H1 (cell line): ENCODE measurements around the gene CFL2. TPM values are rescaled to one million over a fixed set of nuclear protein-coding genes. Genes with fewer than 3 reads are reported as not detected.

Experiments
- CTCF ChIA-PET: fragments of 300-600 bp; sonication (Branson Sonifier 250); formaldehyde crosslinking; loops from one replicate; lab custom pipeline; 2021; ENCODE audit not compliant: partially characterized antibody; lab: Charles Lee
- POLR2A ChIA-PET: fragments of 300-600 bp; sonication (Branson Sonifier 250); formaldehyde crosslinking; loops from one replicate; lab custom pipeline; 2021; ENCODE audit warnings: inconsistent platforms; ENCODE audit not compliant: partially characterized antibody; lab: Charles Lee
- DNase-seq, 2 experiments: peaks; one replicate each; pipeline versions ENCODE4 v3.0.0 to v3.0.0-alpha.2; 2010 to 2022; ENCODE audit warnings: low spot score in 2 of 2, low read depth in 1 of 2, mixed read lengths in 1 of 2
- FAIRE-seq: peaks from 2 replicates; lab custom pipeline; 2011; peaks lifted over from hg19 to GRCh38; lab: Jason Lieb, UNC
- H2AFZ ChIP-seq: 2 replicates; pipeline ENCODE4 v1.8.1; 2012; ENCODE audit warnings: low read length, inconsistent platforms
- H2AK5ac ChIP-seq: 2 replicates; pipeline ENCODE4 v1.6.1; 2013; ENCODE audit warnings: low read depth, low read length
- H2BK120ac ChIP-seq: replicated peaks from 2 replicates; pipeline ENCODE3; 2013; ENCODE audit warnings: low read depth, low read length, inconsistent platforms
- H2BK12ac ChIP-seq: 2 replicates; pipeline ENCODE4 v1.6.1; 2013; ENCODE audit warnings: low read depth, low read length
- H2BK15ac ChIP-seq: 2 replicates; pipeline ENCODE4 v1.6.1; 2013; ENCODE audit warnings: low read length
- H2BK20ac ChIP-seq: 2 replicates; pipeline ENCODE4 v1.6.1; 2013; ENCODE audit warnings: low read length
- H2BK5ac ChIP-seq: 2 replicates; pipeline ENCODE4 v1.6.1; 2013; ENCODE audit warnings: low read depth, low read length
- H3K14ac ChIP-seq: 2 replicates; pipeline ENCODE4 v1.6.1; 2013; ENCODE audit warnings: inconsistent platforms; ENCODE audit not compliant: insufficient read length
- H3K18ac ChIP-seq: 2 replicates; pipeline ENCODE4 v1.6.1; 2013; ENCODE audit warnings: low read length; ENCODE audit errors: extremely low read depth
- H3K23ac ChIP-seq: 2 replicates; pipeline ENCODE4 v1.6.1; 2013; ENCODE audit warnings: inconsistent platforms; ENCODE audit not compliant: insufficient read length
- H3K23me2 ChIP-seq: 2 replicates; pipeline ENCODE4 v1.6.1; 2013; ENCODE audit warnings: low read depth, low read length
- H3K27ac ChIP-seq: 2 replicates; pipeline ENCODE4 v1.6.1; 2011; ENCODE audit warnings: low read depth, low read length, inconsistent platforms
- H3K27me3 ChIP-seq, 4 experiments: replicated peaks in 1 of 4; 1 replicate in 1 of 4; 2 replicates in 3 of 4; pipeline versions ENCODE4 v1.6.1 to v1.8.1; 2011 to 2013; ENCODE audit warnings: low read length in 3 of 4, mild to moderate bottlenecking in 3 of 4, inconsistent platforms in 2 of 4, mixed read lengths in 2 of 4, moderate library complexity in 1 of 4; ENCODE audit not compliant: control insufficient read depth in 3 of 4, insufficient read depth in 3 of 4; ENCODE audit errors: extremely low read depth in 1 of 4
- H3K36me3 ChIP-seq, 4 experiments: 2 replicates each; pipeline versions ENCODE4 v1.6.1 to v1.8.1; 2011 to 2013; ENCODE audit warnings: mild to moderate bottlenecking in 4 of 4, low read length in 3 of 4, moderate library complexity in 2 of 4, control low read depth in 1 of 4, inconsistent platforms in 1 of 4; ENCODE audit not compliant: insufficient read depth in 4 of 4, control insufficient read depth in 2 of 4
- H3K4ac ChIP-seq: replicated peaks from 2 replicates; pipeline ENCODE3; 2013; ENCODE audit warnings: low read length, low read depth, mixed read lengths, inconsistent platforms; ENCODE audit not compliant: insufficient read length
- H3K4me1 ChIP-seq, 4 experiments: replicated peaks in 1 of 4; 1 replicate in 1 of 4; 2 replicates in 3 of 4; pipeline versions ENCODE4 v1.6.1 to v1.8.1; 2011 to 2013; ENCODE audit warnings: low read length in 3 of 4, inconsistent platforms in 2 of 4, mixed read lengths in 1 of 4; ENCODE audit not compliant: insufficient read depth in 4 of 4, control insufficient read depth in 3 of 4
- H3K4me2 ChIP-seq, 2 experiments: 2 replicates each; pipeline versions ENCODE4 v1.6.1 to v1.8.1; 2011 to 2013; ENCODE audit warnings: low read depth in 2 of 2, low read length in 2 of 2, control low read depth in 1 of 2, inconsistent platforms in 1 of 2, mild to moderate bottlenecking in 1 of 2; ENCODE audit not compliant: insufficient read depth in 1 of 2
- H3K4me3 ChIP-seq, 4 experiments: fragments of 200-600, 300-600 bp in 1 of 4; sonication (generic), shearing (Covaris generic), sonication (Bioruptor Twin) in 1 of 4; 2 replicates each; pipeline versions ENCODE4 v1.5.1 to v1.8.1; 2011 to 2016; ENCODE audit warnings: low read length in 4 of 4, low read depth in 3 of 4, control low read depth in 2 of 4, inconsistent platforms in 2 of 4, mild to moderate bottlenecking in 2 of 4, mixed read lengths in 1 of 4, moderate library complexity in 1 of 4; ENCODE audit not compliant: insufficient read depth in 2 of 4; ENCODE audit errors: extremely low read depth in 1 of 4
- H3K56ac ChIP-seq: replicated peaks from 2 replicates; pipeline ENCODE3; 2013; ENCODE audit warnings: low read depth, mild to moderate bottlenecking, mixed read lengths, low read length, inconsistent platforms; ENCODE audit not compliant: insufficient read length
- H3K79me1 ChIP-seq: 2 replicates; pipeline ENCODE4 v1.6.1; 2013; ENCODE audit warnings: low read depth, low read length, control low read depth
- H3K79me2 ChIP-seq, 2 experiments: 2 replicates each; pipeline versions ENCODE4 v1.6.1 to v1.8.1; 2012 to 2013; ENCODE audit warnings: low read length in 2 of 2, mild to moderate bottlenecking in 2 of 2, inconsistent platforms in 1 of 2; ENCODE audit not compliant: insufficient read depth in 2 of 2, control insufficient read depth in 1 of 2
- H3K9ac ChIP-seq, 4 experiments: replicated peaks in 1 of 4; 1 replicate in 1 of 4; 2 replicates in 3 of 4; pipeline versions ENCODE4 v1.6.1 to v1.8.1; 2011 to 2013; ENCODE audit warnings: low read depth in 3 of 4, low read length in 3 of 4, control low read depth in 2 of 4, mild to moderate bottlenecking in 2 of 4, moderate library complexity in 2 of 4, inconsistent platforms in 1 of 4; ENCODE audit errors: extremely low read depth in 1 of 4
- H3K9me3 ChIP-seq, 2 experiments: 2 replicates each; pipeline versions ENCODE4 v1.6.1 to v1.8.1; 2012 to 2013; ENCODE audit warnings: mild to moderate bottlenecking in 2 of 2, moderate library complexity in 2 of 2, control low read depth in 1 of 2, inconsistent platforms in 1 of 2, low read depth in 1 of 2, low read length in 1 of 2, mixed read lengths in 1 of 2; ENCODE audit not compliant: insufficient read depth in 2 of 2
- H4K20me1 ChIP-seq, 2 experiments: replicated peaks in 1 of 2; 2 replicates each; pipeline versions ENCODE3 to v1.8.1; 2011 to 2013; ENCODE audit warnings: inconsistent platforms in 2 of 2, low read length in 2 of 2, mild to moderate bottlenecking in 1 of 2; ENCODE audit not compliant: insufficient read depth in 2 of 2, control insufficient read depth in 1 of 2
- H4K5ac ChIP-seq: 2 replicates; pipeline ENCODE4 v1.6.1; 2013; ENCODE audit warnings: low read length, low read depth, mixed read lengths, inconsistent platforms; ENCODE audit not compliant: insufficient read length
- H4K8ac ChIP-seq: 2 replicates; pipeline ENCODE4 v1.8.0; 2013; ENCODE audit warnings: mild to moderate bottlenecking, moderate library complexity, low read length, inconsistent platforms; ENCODE audit not compliant: insufficient read depth; ENCODE audit errors: extremely low read depth
- H4K91ac ChIP-seq: replicated peaks from 2 replicates; pipeline ENCODE3; 2013; ENCODE audit warnings: low read length, mixed read lengths, inconsistent platforms; ENCODE audit not compliant: insufficient read length
- ASH2L ChIP-seq: fragments of 200-600, 300-600 bp; sonication (generic); IDR thresholded peaks from one replicate; pipeline ENCODE4 v1.7.1; 2017; ENCODE audit warnings: low read length
- RFX5 ChIP-seq: IDR thresholded peaks from 2 replicates; pipeline ENCODE4 v1.6.1; 2011; ENCODE audit warnings: low read depth, low read length, improper control_type of control experiment, borderline replicate concordance
- SP2 ChIP-seq: IDR thresholded peaks from 2 replicates; pipeline ENCODE4 v1.6.1; 2012; ENCODE audit warnings: mild to moderate bottlenecking, low read length, inconsistent platforms
- SUZ12 ChIP-seq: fragments of 200-600 bp; sonication (generic); IDR thresholded peaks from 2 replicates; pipeline ENCODE4 v1.6.1; 2012; ENCODE audit warnings: mild to moderate bottlenecking, inconsistent platforms, low read length, moderate library complexity, mixed read lengths
- WGBS, 2 experiments: shearing (Covaris generic) in 1 of 2; methylation state at CpG; one replicate each; pipeline versions ENCODE4 v1.1.6 to v1.1.7; 2013 to 2015; ENCODE audit warnings: low lambda C conversion rate in 2 of 2, mixed read lengths in 2 of 2, inconsistent platforms in 1 of 2, low coverage in 1 of 2, missing lambda C conversion rate in 1 of 2; ENCODE audit not compliant: insufficient replicate concordance in 2 of 2, insufficient coverage in 1 of 2, insufficient read length in 1 of 2; ENCODE audit errors: extremely low coverage in 1 of 2, missing lambda C conversion rate in 1 of 2; 5-methylcytosine and 5-hydroxymethylcytosine counted together
- polyA plus RNA-seq, 7 experiments: library from polyadenylated mRNA; depleted of rRNA in 3 of 7; stranded (reverse) in 5 of 7; unstranded in 2 of 7; fragments of >200 nt in 5 of 7; fragments of 200-250 nt in 2 of 7; gene quantifications; 1 replicate in 5 of 7; 2 replicates in 1 of 7; 4 replicates in 1 of 7; pipeline versions ENCODE4 v1.2.1 to v1.2.3, GENCODE V29; 2011 to 2013; ENCODE audit warnings: missing spikeins in 2 of 7, mixed read lengths in 2 of 7
- total RNA-seq: library from RNA; stranded (reverse); fragmentation: NEBNext Ultra II Directional; extraction: Animal tissue kit (Norgen Biotek cat#: 25700); gene quantifications from 2 replicates; pipeline ENCODE4 v1.2.1, GENCODE V29; 2021

Gene CFL2
- total and polyA plus RNA-seq, 2 of the 8 experiments (the other 6 are each of a cell fraction or from before 2014, with no cell fraction given) = 9.7 to 20.5 TPM

- Histone ChIP-seq H3K36me3 (no peaks in the 10 kb centered on the region), H3K23ac (no peak overlapping the region), H4K5ac (no peak overlapping the region), H3K4ac (peak overlapping the region; percentile 14), H3K4me3 (no peak overlapping the region), H3K23me2 (no peaks in the 10 kb centered on the region), H3K56ac (no peak overlapping the region), H3K4me1 (no peaks in the 10 kb centered on the region), H3K4me2 (no peak overlapping the region), H3K14ac (no peak overlapping the region), H3K9ac (no peak overlapping the region), H2BK120ac (no peak overlapping the region), H3K27ac (no peak overlapping the region), H3K79me2 (no peaks in the 10 kb centered on the region), H4K91ac (no peak overlapping the region), H2BK5ac (no peak overlapping the region), H4K20me1 (no peaks in the 10 kb centered on the region), H3K18ac (no peak overlapping the region), H2AK5ac (no peak overlapping the region), H3K9me3 (no peaks in the 10 kb centered on the region), H2AFZ (no peak overlapping the region), H3K79me1 (no peaks in the 10 kb centered on the region), H3K27me3 (no peaks in the 10 kb centered on the region), H2BK20ac (no peak overlapping the region), H2BK12ac (no peak overlapping the region), H4K8ac (no peak overlapping the region), H2BK15ac (no peak overlapping the region)
- no peak for FAIRE-seq
- DNase-seq = no peak
- ChIA-PET POLR2A (interaction anchor here (1.2 kb wide), 1 partner anchor 259 kb away, joined by 3 read pairs; the partner anchor contains the start of gene SRP54), CTCF (interaction anchor here (0.6 to 4.4 kb wide), 10 partner anchors 9 to 1066 kb away, joined by 3 to 63 read pairs (median 7); no protein-coding TSS in a partner anchor)
- WGBS, 2 experiments = 93% methylated on average over 3 of the region's 3 CpGs; no CpG with 5 or more reads in 1 of the 2 experiments
- no peak for TF ChIP-seq ASH2L
- TF ChIP-seq SP2 = no peak
- TF ChIP-seq RFX5 = no peak
- no peak for TF ChIP-seq SUZ12
These were observed 9.5 kb upstream of the CFL2 start for GRCh38 chr14:34723867-34724266.
